ENCODE results near the gene DYNAP. TPM values are rescaled to one million over a fixed set of nuclear protein-coding genes. Genes with fewer than 3 reads are reported as not detected.

The DYNAP gene
- total RNA-seq, 2 donors from 2014 or later = not detected

GRCh38 chr18:54604211-54604610 lies 13.2 kb downstream of the DYNAP start:
- Histone ChIP-seq H3K27ac (no peak overlapping the region), H3K36me3 (no peaks in the 10 kb centered on the region), H3K4me1 (no peaks in the 10 kb centered on the region), H3K27me3 (no peaks in the 10 kb centered on the region), H3K9me3 (no peaks in the 10 kb centered on the region), H3K4me3 (no peak overlapping the region)
- no peak for TF ChIP-seq CTCF (IDR thresholded peaks at IDR 0.05)
- no peak for DNase-seq (ENCODE audit: low spot score)

- DNase-seq (ENCODE audit: low spot score) = no peak
- no peaks in the 10 kb centered on the region for H3K9me3 ChIP-seq
- H3K4me1 ChIP-seq = no peaks in the 10 kb centered on the region
- no peak for TF ChIP-seq CTCF (IDR thresholded peaks at IDR 0.05)
- H3K4me3 ChIP-seq = no peak overlapping the region
- no peaks in the 10 kb centered on the region for H3K36me3 ChIP-seq
- H3K27ac ChIP-seq = no peak overlapping the region
- no peaks in the 10 kb centered on the region for H3K27me3 ChIP-seq
Observed at GRCh38 chr18:54606835-54607212, 15.8 kb downstream of the DYNAP start.

- Histone ChIP-seq H3K4me3 (no peak overlapping the region), H3K27ac (no peak overlapping the region), H3K27me3 (no peaks in the 10 kb centered on the region), H3K36me3 (no peaks in the 10 kb centered on the region), H3K4me1 (no peaks in the 10 kb centered on the region), H3K9me3 (no peaks in the 10 kb centered on the region)
- DNase-seq (ENCODE audit: low spot score) = no peak
- TF ChIP-seq CTCF (IDR thresholded peaks at IDR 0.05) = no peak
Observed at GRCh38 chr18:54607213-54608027, 16.4 kb downstream of the DYNAP start.

- H3K4me3 ChIP-seq = no peak overlapping the region
- TF ChIP-seq CTCF (IDR thresholded peaks at IDR 0.05) = no peak
Observed at GRCh38 chr18:54608028-54608642, 17.1 kb downstream of the DYNAP start.

GRCh38 chr18:54611816-54612215 lies 20.8 kb downstream of the DYNAP start:
- DNase-seq (ENCODE audit: low spot score) = no peak
- Histone ChIP-seq H3K4me1 (no peaks in the 10 kb centered on the region), H3K4me3 (no peak overlapping the region), H3K9me3 (no peaks in the 10 kb centered on the region), H3K27me3 (no peaks in the 10 kb centered on the region), H3K36me3 (no peaks in the 10 kb centered on the region), H3K27ac (no peak overlapping the region)
- no peak for TF ChIP-seq CTCF (IDR thresholded peaks at IDR 0.05)

More at GRCh38 chr18:54608028-54608642, 17.1 kb downstream of the DYNAP start:
- DNase-seq (ENCODE audit: low spot score) = no peak
- H3K4me1 ChIP-seq = no peaks in the 10 kb centered on the region
- no peaks in the 10 kb centered on the region for H3K27me3 ChIP-seq
- H3K36me3 ChIP-seq = no peaks in the 10 kb centered on the region
- no peak overlapping the region for H3K27ac ChIP-seq
- no peaks in the 10 kb centered on the region for H3K9me3 ChIP-seq
